Measurements from ENCODE around the gene ABCA13. TPM values are rescaled to one million over a fixed set of nuclear protein-coding genes. Genes with fewer than 3 reads are reported as not detected.

Gene ABCA13
- polyA plus RNA-seq, 1 experiment, result 0.05 TPM

DNA sequence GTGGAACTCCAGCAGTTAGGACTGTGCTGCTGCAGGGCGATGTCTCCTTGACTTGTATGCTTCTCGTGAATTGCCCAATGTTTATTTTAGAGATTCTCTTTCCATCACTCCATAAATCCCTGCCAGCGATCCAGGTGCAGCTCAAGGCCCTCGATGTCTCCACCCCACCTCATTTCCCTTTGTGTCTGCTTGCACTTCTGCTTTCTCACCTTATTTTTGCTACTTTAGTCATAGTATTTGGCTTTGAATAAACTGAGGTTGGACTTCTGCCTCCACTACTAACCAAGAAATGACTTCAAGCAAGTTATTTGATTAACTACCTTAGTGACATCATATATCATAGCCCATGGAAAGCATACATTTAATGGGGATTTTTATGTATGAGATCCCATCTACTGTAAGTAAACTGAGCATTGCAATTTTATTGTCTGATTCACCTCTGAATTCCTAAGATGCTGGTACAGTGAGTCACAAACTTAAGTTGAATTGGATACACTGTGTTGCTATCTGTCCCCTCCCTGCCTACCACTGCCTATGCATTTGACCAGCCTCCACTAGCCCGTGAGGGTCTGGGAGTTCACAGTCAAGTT is 255.8 kb downstream of the ABCA13 start:
- no peak overlapping the region for H3K4me3 ChIP-seq (ENCODE audit: low read depth, low read length)
- ChIA-PET POLR2A (no interaction called here), CTCF (no interaction called here)
- no peaks in the 10 kb centered on the region for H3K27me3 ChIP-seq (ENCODE audit: control insufficient read depth, insufficient read depth, low read length)
- TF ChIP-seq, protein P1, sequence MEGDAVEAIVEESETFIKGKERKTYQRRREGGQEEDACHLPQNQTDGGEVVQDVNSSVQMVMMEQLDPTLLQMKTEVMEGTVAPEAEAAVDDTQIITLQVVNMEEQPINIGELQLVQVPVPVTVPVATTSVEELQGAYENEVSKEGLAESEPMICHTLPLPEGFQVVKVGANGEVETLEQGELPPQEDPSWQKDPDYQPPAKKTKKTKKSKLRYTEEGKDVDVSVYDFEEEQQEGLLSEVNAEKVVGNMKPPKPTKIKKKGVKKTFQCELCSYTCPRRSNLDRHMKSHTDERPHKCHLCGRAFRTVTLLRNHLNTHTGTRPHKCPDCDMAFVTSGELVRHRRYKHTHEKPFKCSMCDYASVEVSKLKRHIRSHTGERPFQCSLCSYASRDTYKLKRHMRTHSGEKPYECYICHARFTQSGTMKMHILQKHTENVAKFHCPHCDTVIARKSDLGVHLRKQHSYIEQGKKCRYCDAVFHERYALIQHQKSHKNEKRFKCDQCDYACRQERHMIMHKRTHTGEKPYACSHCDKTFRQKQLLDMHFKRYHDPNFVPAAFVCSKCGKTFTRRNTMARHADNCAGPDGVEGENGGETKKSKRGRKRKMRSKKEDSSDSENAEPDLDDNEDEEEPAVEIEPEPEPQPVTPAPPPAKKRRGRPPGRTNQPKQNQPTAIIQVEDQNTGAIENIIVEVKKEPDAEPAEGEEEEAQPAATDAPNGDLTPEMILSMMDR (IDR thresholded peaks at IDR 0.05; ENCODE audit: low read depth, low read length), result no peak
- no peak for DNase-seq (ENCODE audit: low read depth, low spot score)
- no peak overlapping the region for H3K27ac ChIP-seq (ENCODE audit: low read depth, low read length)
- H3K9me3 ChIP-seq (ENCODE audit: control insufficient read depth, insufficient read depth, low read length), result no peaks in the 10 kb centered on the region

DNA sequence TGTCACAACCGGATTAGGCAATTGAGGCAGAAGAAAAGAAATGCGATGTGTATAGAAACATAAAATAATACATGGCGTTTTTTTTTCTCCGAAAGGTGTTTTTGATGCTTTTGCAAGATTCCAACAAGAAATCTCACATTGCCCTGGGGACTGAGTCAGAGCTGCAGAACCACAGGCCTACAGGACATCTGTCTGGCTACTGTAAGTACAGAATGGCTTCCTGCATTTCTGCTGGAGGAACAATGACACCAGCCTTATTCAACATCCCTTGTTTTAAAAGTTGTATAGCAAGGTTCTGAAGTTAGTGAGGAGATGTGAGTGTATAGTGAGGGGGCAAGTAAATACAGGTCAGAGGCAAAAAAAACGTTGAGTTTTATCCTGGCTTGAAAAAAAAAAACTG is 256.4 kb downstream of the ABCA13 start:
- H3K9me3 ChIP-seq (ENCODE audit: control insufficient read depth, insufficient read depth, low read length), result no peaks in the 10 kb centered on the region
- TF ChIP-seq, protein P1 (IDR thresholded peaks at IDR 0.05; ENCODE audit: low read depth, low read length), result no peak
- ChIA-PET CTCF (no interaction called here), POLR2A (no interaction called here)
- no peak overlapping the region for H3K27ac ChIP-seq (ENCODE audit: low read depth, low read length)
- DNase-seq (ENCODE audit: low read depth, low spot score), result no peak
- no peaks in the 10 kb centered on the region for H3K27me3 ChIP-seq (ENCODE audit: control insufficient read depth, insufficient read depth, low read length)
- H3K4me3 ChIP-seq (ENCODE audit: low read depth, low read length), result no peak overlapping the region

DNA sequence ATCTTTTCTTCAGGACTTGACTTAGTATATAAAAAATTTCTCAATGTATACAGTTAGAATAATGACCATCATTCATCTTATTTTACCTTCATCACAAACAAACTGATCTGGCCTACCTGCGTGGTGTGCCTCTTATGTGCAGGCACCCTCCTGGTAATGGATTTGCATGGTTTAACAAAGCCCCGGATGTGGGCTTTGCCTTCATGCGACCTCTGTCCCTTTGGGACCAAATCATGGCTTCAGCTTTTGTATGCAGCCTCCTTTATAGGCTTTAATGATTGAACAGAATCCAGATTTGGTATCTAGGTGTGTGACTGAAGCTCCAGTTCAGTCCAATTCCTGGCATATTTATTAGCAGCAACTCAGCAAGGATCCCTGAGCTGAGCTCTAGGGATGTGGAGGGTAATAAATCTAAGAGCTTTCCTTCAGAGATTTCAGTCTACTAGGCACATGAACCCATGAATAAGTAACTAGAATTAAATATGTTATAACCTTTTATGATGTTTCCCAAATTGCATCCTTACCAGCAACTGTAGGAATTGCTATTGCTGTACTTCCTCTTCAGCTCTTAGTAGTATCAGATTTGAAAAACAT is 256.9 kb downstream of the ABCA13 start:
- H3K9me3 ChIP-seq (ENCODE audit: control insufficient read depth, insufficient read depth, low read length), result no peaks in the 10 kb centered on the region
- ChIA-PET POLR2A (interaction anchor here (0.6 kb wide), 1 partner anchor 12 kb away, joined by 3 read pairs; no protein-coding TSS in a partner anchor), CTCF (interaction anchor here (1.3 kb wide), 1 partner anchor 129 kb away, joined by 3 read pairs; no protein-coding TSS in a partner anchor)
- no peaks in the 10 kb centered on the region for H3K27me3 ChIP-seq (ENCODE audit: control insufficient read depth, insufficient read depth, low read length)
- DNase-seq (ENCODE audit: low read depth, low spot score), result no peak
- H3K4me3 ChIP-seq (ENCODE audit: low read depth, low read length), result no peak overlapping the region
- TF ChIP-seq, protein P1 (IDR thresholded peaks at IDR 0.05; ENCODE audit: low read depth, low read length), result no peak
- H3K27ac ChIP-seq (ENCODE audit: low read depth, low read length), result no peak overlapping the region

DNA sequence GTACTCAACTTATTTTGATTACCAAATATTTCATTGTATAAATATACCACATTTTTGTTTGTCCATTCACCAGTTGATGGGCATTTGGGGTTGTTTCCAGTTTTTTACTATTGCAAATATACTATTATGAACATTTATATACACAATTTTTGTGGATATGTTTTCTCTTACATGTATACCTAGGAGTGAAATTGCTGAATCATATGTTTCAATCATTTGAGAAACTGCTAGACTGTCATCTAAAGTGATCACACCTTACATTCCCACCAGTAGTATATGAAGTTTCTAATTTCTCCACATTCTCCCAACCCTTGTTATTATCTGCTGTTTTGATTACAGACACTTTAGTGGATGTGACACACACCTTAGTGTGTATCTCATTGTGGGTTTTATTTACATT is 257.9 kb downstream of the ABCA13 start:
- TF ChIP-seq, protein P1 (IDR thresholded peaks at IDR 0.05; ENCODE audit: low read depth, low read length), result no peak
- Histone ChIP-seq H3K27ac (ENCODE audit: low read depth, low read length) (no peak overlapping the region), H3K9me3 (ENCODE audit: control insufficient read depth, insufficient read depth, low read length) (no peaks in the 10 kb centered on the region), H3K4me3 (ENCODE audit: low read depth, low read length) (no peak overlapping the region), H3K27me3 (ENCODE audit: control insufficient read depth, insufficient read depth, low read length) (no peaks in the 10 kb centered on the region)
- no peak for DNase-seq (ENCODE audit: low read depth, low spot score)
- ChIA-PET POLR2A (no interaction called here), CTCF (interaction anchor here (1.3 kb wide), 1 partner anchor 130 kb away, joined by 3 read pairs; no protein-coding TSS in a partner anchor)

DNA sequence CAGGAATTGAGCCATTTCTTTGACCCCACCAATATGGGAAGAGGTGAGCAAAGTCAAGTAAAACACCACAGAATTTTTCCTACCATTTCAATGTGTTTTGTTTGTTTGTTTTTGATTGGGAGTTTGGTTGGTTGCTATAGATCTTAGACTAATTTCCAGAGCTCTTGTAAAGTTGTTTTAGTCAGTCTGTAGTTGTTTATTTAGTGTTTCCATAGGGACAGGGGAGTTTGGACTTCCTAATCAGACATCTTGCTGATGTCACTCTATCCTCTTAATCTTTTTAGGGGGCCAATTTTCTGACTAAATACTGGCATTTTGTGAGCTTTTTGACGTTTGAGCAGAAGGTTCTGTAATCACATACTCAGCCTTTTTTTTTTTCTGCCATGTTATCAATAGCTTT is 266.9 kb downstream of the ABCA13 start:
- TF ChIP-seq, protein P1 (IDR thresholded peaks at IDR 0.05; ENCODE audit: low read depth, low read length), result no peak
- ChIA-PET CTCF (no interaction called here), POLR2A (no interaction called here)
- Histone ChIP-seq H3K4me3 (ENCODE audit: low read depth, low read length) (no peak overlapping the region), H3K27me3 (ENCODE audit: control insufficient read depth, insufficient read depth, low read length) (no peaks in the 10 kb centered on the region), H3K9me3 (ENCODE audit: control insufficient read depth, insufficient read depth, low read length) (no peaks in the 10 kb centered on the region), H3K27ac (ENCODE audit: low read depth, low read length) (no peak overlapping the region)
- no peak for DNase-seq (ENCODE audit: low read depth, low spot score)
